Kasumi-1 (cell line): ENCODE data around the gene RPRML.
A peak's percentile ranks its signal among the peaks of the same experiment; 100 is the strongest.
"Not testable (repeated sequence)": the region's sequence is repeated elsewhere in the genome, so short reads cannot be mapped to it uniquely, and the experiment has no call there.

Experiments used
- DNase-seq, 2 experiments: peaks; one replicate each; lab custom pipeline; 2025; lab: John Stamatoyannopoulos, UW

RPRML gene

DNA sequence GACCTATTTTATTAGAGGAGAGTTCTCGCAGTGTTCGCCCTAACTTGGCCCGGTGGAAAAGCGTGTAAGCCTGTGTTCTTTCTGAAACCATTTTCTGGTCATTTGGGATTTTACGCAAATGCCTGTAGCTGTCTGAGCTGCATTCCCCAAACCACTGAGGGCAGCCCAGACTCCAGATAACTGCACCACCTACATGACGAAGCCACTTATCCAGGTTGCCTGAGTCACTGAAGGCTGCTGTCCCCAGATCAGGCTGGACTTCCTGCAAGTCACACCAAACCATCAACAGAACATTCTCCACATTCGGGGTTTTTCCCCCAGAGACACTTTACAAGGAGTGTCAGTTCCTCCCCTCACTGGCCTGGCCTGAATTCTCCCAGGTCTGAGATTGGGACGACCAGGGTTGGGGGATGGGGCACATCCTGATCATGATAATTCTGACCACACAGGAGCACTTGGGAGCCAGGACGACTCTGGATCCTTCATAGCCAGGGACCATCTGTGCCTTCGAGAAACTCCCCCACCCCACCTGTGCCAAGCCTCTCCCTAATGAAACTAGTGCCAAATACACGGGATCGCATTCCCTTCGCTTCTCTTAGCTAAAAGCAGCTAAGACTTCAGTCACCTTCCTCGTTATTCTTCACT lies 2.3 kb downstream of the RPRML start:
- DNase-seq: no peak

DNA sequence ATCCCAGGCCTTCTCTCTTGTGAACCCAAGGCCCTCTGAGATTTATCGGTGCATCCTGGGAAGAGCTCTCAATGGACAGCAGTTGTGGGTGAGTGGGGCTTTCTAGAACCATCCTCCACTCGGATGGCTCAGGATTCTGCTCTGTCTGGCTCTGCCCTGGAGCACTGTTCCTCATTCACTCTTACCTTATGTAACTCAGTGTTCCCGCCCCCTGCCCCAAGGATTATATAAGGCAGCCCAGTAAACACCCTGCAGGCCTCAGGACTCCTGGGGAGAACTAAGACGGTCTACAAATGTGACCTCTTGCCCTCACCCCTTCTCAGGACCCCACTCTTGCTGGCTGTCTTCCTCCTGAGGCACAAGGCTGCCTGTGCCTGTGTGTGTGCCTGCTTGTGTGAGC lies 3.8 kb downstream of the RPRML start:
- no peak for DNase-seq

DNA sequence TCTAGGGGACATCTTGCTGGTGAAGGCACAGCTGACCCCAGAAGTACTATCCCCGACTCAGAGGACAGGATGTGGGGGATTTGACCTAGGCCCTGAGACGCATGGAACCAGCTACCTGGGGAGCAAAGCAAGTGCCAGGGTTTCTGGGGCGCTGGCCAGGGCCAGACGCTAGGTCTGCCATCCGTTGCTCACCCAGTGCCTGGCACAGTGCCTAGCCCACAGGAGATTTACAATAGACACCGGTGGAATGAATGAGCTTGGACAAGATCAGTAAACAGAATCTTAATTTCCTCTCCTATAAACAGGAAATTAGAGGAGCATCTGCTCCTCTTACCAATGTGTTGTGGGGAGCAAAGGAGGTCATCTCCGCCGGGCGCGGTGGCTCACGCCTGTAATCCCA lies 5.0 kb downstream of the RPRML start:
- no peak for DNase-seq

DNA sequence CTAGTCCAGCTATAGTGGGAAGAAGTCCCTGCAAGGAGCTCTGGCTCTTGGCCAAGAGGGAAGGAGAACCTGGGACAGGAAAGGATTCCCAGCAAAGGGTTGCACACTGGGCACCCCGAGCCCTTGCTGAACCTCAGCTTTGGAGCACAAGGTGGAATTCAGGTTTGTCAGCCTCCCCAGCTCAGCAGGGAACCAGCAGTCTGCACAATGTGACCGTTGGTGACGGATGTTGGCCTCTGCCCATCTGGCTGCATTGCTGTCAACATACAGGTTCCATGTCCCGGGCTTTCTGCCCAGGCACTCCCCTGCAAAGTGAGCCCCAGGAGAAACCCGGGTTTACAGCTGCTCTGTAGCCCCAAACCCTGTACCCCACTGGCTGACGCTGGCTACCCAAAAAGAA lies 6.7 kb downstream of the RPRML start:
- no peak for DNase-seq

DNA sequence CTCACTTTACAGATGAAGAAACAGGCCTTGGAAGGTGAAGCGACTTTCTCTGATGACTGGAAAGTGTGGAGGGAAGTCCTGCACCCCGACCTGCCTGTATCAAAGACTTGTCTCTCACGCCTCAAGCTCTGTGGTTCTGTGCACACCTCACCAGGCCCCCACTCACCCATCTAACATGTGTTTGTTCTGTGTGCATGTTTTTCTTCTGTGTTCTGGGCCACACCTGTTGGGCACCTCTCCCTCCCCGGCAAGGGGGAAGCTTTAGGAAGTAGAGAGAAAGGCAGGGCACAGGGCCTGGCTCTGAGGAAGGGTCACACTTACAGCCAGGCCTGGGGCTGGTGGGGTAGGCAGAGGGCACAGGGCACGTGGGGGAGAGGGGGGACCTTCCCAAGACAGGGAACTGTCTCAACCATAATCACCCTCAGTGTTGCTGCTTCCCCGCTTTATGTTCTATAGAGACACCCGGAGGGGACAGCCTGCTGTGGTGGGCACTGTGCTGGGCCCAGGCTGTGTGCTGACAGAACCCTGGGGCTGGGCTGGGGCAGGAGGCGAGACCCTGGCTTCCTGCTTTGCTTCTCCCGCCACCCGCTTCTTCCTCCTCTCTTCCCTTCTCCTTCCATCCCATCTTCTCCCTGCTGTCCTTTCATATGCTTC lies 7.3 kb downstream of the RPRML start:
- no peak for DNase-seq

DNA sequence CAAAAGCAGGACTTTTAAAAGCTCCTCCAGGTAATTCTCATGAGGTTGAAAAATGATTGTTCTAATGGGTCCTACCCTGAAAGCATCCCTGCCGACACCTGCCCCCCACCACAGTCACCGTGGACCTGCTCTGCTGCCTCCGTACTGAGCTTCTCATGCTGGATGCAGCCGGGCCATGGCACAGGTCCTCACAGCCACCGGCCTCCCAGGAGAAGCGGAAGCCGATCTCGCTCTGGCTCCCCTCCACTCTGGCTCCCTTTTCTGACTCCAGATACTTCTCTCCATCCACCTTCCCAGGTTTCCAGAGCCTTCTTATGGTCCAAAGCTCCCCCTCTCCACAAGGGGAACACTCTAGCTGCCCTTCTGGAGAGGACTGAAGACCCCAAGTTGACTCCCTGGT lies 10.2 kb downstream of the RPRML start:
- DNase-seq: no peak

DNA sequence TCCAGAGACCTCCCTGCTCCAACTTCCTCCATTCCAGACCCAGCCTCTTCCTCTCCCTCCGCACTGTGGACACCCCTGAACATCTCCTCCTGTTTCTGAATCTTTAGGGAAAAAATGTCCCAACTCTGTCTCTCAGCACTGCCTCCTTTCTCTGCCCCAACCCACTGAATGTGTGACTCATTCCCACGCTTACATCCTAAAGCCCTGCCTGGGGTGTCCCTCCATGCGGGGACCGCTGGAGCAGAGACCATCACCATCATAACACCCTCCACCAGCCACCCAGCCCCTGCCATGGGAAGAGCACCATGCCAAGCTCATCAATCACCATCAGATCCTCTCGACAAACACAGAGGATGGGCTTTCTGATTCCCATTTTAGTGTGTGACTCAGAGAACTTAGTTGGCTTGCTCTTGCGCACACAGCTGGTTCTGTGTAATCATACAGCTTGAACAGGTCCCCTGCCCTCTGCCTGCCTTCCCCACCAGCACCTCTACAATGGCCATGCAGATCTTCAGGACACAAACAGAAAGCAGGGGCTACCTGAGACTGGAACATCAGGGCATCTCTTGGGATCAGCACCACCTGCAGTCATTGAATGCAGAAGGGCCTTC lies 10.7 kb downstream of the RPRML start:
- no peak for DNase-seq

DNA sequence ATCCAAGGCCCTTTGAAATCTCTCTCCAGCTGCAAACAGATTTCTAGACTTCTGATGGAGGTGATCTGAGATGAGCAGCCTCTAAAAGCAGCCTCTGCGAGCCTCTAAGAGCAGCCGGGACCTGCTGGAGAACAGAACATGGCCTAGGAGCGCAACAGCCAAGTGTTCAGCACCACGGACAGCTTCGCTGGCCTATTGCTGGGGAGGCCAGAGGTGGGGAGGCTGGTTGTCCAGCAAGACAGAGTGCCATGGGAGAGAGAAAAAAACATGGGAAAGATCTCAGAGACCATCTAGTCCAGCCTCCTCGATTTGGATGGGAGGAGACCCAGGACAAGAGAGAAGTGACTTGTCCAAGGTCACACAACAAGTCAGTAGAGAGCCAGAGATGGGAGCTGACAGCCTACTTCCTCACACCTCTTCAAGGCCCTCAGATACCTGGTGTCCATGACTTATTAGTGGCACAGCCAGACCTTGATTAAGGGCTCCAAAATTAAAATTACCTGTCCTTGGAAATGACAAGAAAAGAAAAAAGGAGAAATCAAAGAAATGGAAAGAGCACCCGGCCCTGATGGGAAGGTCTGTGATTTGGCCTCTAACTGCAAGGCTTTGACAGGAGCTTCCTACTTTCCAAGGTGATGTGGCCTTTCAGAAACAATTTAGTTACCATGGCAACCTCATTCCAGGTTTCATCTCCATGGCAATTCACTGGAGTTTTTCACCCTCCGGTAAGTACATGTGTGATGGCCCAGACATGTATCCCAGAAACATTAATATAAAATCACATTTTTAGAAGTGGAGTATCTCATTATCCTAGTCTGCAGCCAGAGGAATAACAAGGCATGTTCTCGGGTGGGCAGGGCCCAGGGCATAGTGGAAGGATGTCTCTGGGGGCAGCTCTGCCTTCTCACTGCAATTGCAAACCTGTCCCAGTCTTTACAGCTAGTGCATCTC lies 14.5 kb downstream of the RPRML start:
- peak in 1 of 2 experiments; percentile 10 for DNase-seq

DNA sequence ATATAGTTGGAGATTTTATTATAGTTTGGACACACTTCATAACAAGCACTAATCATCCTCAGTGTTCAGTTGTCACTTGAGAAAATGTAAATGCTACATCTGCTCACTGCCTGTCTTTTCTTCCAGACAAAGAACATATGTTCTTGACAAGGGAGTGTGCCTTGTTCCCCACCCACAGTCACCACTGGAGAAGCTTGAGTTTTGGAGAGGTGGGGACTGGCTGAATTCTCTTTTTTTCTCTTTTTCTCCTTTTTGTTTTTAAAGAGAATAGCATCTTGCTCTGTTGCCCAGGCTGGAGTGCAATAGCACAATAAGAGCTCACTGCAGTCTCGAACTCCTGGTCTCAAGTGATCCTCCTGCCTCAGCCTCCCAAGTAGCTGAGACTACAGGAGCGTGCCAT lies 15.5 kb downstream of the RPRML start:
- DNase-seq: no peak

DNA sequence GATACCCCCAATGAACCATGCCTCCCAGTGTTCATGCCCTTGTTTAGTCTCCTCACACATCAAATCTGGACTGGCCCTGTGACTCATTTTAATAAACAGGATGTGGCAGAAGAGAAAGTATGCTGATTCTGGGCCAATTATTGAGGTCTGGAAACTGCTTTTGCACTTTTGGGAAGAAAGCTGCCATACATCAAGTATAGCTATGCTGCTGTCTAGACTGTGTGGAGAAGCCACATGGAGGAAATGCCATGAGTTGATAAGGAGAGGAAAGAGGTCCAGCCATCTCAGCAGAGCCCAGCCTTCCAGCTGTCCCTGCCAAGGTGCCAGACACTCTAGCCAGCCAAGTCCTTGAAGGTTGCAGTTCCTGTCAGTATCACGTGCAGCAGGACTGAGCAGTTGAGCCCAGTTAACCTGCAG lies 16.7 kb downstream of the RPRML start:
- no peak for DNase-seq

DNA sequence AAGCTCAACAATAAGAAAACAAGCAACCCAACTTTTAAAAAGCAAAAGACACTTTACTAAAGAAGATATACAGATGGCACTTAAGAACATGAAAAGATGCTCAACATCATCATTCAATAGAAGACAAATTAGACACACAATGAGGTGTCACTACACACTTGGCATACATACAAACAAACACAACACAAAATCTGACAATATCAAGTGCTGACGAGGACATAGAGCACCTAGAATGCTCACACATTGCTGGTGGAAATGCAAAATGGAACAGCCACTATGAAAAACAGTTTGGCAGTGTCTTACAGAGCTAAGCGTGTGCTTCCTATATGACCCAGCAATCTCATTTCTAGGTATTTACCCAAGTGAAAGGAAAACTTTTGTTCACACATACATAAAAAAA lies 18.9 kb downstream of the RPRML start:
- no peak for DNase-seq

DNA sequence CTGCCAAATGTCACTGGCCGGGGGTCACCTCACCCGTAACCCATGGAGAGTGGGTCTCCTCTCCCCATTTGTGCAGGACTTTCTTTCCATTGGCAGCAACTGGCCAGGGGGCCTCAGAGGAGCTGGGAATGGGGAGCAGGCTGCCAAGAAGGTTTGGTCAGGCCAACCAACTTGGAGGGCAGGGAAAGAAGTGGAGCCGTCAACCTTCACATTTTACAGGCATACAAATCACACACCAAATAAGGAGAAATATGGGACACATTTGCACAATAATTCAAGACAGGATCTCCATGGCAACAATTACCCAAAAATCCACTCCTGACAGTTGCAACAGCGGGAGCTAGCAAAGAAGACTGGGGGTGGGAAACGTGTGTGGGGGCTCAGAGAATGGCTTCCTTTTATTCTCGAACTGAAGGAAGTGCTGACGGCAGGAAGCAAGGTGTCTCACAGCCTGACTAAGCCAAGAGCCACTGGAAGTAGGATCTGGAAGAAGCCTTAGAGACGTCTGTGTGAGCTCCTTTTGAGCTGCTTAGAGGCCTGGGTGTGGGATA lies 20.9 kb downstream of the RPRML start:
- no peak for DNase-seq

DNA sequence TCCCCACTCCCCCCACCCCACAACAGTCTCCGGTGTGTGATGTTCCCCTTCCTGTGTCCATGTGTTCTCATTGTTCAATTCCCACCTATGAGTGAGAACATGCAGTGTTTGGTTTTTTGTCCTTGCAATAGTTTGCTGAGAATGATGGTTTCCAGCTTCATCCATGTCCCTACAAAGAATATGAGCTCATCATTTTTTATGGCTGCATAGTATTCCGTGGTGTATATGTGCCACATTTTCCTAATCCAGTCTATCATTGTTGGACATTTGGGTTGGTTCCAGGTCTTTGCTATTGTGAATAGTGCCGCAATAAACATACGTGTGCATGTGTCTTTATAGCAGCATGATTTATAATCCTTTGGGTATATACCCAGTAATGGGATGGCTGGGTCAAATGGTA lies 25.9 kb downstream of the RPRML start:
- not testable (repeated sequence) for DNase-seq

DNA sequence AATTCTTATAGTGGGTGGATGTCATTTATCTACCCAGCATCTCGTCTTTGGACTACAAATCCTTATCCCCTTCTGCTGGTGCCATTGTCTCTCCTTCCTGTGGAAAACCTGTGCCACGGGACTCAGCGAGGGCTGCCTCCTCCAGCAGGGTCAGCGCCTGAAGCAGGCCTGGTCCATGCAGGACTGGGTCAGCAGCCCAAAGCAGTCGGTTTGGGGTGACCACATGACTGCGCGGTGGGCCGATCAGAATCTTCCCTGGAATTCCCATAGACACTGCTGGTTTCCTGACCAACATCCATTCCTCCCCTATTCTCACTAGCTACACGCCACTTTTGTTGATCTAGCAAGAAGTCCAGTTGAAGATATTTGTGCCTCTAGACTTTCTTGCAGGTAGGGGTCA lies 26.9 kb downstream of the RPRML start:
- DNase-seq: no peak

DNA sequence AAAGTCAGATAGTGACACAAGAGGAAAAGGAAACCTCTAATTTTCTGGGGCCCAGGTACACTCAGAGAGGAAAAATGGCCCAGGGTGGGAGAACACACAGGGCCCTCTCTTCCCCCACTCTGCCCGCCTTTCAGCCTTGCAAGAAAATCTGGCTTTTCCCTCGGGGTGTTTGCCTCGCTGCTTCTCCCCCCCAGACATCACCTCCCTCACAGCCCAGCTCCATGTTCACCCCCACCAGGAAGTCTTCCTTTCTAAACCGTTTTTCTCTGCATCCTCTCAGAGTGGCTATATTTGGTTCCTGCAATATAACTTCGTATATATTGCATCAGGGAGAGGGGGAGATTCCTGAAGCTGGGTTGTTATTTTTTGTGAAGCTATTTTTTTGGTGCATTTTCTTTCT lies 27.3 kb downstream of the RPRML start:
- no peak for DNase-seq

DNA sequence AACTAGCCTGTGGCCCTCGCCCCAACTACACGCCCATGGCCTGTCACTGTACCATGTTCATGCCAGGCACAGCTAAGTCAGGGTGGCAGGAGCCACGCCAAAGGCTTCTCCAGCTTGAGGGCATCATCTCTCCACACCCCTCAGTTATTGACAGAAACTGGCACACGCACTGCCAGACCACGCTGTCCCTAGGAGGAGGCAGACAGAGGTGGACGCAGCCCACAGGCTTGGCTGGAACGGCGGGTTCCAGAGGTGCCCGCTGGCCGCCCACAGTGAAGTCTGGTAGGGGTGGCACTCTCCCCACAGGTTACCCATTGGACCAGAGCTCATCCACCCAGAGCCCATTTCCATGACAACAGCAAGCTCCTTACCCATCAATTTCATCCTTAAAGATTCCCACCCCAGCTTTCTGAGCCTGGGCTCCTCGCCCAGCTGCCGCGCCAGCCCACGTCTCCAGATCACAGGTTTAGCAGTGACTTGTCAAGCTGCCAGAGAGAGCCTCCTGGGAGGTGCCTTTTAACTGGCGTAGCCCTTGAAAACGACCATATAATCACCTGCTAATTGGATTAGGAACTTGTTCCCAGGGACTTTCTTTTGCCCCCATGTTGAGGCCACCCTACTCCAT lies 27.9 kb downstream of the RPRML start:
- DNase-seq: no peak

DNA sequence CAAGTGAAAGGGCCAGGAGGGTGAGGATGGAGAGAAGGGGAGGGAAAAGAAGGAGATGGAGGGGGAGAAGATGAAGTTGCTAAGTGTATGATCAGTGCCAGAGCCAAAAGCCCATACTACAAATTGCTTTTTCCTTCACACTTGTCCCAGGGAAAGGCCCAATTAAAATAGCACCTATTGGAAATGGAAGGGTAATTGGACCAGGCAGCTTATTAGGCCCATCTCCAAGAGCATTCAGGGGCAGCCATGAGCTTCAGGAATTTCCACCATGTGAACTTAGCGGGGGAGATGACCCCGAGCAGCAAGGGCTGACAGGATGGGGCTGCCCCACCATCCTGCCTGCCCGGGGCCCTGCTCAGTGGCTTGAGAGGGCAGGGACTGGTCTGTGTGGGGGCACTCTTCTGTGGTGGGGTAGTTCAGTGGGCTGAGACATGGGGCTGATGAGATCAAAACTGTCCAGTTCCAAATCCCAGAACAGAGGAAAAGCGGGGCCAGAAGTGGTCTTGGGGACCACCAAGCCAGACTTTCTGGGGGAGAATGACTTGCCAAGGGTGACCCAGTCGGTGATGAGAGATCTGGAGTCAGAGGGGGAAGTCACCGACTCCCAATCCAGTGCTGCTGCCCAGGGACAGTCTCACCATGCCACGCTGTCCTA lies 28.6 kb downstream of the RPRML start:
- DNase-seq: no peak

DNA sequence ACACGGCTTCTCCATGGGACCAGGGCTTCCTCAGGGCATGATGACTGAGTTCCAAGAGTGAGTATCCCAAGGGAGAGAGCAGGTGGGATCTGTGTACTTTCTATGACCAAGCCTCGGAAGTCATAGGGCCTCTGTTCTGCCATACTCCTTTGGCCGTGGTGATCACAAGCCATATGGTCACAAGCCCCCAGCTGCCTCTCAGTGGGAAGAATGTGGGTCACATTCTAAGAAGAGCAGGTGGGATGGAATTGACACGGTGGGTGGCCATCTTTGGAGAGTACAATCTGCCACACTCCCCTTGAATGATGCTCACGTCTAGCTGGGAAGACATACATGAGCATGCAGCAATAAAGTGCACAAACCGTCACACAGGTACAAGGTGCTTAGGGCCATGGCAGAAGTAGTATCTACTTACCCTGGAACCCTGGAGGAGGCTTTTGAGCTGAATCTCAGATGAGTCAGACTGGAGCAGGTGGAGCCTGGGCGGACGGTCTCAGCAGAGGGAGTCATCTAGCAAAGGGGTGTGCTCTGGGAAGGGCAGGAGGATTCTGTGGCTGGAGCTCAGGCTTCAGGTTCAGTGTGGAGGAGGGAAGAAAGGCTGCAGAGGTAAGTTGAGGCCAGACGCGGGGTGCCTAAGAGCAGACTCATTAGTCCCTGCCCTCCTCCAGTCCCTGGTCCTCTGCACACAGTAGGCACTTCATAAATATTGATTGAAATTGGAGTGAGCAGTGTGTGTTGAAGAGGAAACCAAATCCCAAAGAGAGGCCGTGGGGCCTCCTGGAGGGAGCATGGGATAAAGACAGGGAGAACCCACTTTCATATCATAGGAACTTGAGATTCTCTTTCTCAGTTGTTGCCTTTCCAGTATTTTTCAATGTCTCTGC lies 29.5 kb downstream of the RPRML start:
- no peak for DNase-seq

DNA sequence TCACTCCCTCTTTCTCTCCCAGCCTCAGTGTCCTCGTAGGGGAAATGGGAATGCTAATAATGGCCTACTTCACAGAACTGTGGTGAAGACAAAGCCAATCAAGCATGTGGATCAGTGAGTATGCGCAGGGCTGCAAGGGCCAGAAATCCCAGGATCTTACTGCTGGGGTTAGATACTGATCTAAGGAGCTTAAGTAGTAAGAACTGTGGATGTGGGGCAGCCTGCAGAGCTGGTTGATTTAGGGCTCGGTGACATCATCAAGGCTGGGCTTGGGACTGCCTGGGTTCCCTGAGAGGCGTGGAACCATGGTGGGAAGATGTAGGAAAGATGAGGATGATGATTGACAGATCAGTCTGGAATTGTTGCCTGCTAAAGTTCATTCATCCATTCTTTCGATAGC lies 30.5 kb downstream of the RPRML start:
- no peak for DNase-seq

DNA sequence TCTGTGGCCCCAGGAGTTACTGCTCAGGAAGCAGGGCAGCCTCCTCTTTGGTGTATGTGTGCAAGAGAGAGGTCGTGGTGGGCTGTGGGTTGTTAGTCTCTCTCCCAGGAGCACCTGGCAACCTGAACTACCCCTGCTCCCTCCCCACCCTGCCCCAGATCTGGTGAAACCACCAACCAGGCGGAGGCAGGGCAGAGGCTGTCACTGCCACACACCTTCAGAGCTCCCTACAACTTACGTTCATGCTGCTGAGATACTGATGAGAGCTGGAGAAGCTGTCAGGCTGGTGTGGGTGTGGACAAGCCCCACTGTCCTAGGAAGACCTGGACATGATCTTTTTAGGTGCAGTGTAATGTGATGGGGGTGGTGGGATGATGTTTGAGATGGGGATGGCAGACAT lies 31.8 kb downstream of the RPRML start:
- DNase-seq: no peak
